ENCODE data around the gene ZNF502.
"Not testable (repeated sequence)": the region's sequence is repeated elsewhere in the genome, so short reads cannot be mapped to it uniquely, and the experiment has no call there.

DNA sequence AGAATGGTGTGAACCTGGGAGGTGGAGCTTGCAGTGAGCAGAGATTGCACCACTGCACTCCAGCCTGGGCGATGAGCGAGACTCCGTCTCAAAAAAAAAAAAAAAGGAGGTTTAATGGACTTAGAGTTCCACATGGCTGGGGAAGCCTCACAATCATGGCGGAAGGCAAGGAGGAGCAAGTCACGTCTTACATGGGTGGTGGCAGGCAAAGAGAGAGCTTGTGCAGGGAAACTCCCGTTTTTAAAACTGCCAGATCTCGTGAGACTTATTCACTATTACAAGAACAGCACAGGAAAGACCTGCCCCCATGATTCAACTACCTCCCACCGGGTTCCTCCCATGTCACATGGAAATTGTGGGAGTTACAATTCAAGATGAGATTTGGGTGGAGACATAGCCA is 39.0 kb upstream of the ZNF502 start:
- TF ChIP-seq POLR2A, CTCF (IDR thresholded peaks at IDR 0.05): not testable (repeated sequence)

Data from right lobe of liver (tissue), 4 donors.